Measurements from ENCODE around the gene OPN3.

DNA sequence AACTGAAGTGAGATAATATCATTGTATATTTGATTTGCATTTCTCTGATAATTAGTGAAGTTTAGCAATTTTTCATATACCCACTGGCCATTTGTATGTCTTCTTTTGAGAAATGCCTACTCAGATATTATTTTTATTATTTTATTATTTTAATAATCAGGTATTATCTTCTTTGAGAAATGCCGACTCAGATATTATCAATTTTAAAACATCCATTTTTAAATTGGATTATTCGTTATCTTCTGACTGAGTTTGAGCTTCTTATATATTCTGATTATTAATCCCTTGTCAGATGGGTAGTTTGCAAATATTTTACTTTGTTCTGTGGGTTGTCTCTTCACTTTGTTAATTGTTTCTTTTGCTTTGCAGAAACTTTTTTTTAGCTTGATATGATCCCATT, 70.3 kb downstream of the OPN3 start:
- TF ChIP-seq ZFX (IDR thresholded peaks at IDR 0.05) (no peak), CTCF (conservative IDR thresholded peaks at IDR 0.05) (no peak)

Data from C4-2B (cell line).